ENCODE measurements around the gene LHX4. TPM values are rescaled to one million over a fixed set of nuclear protein-coding genes. Genes with fewer than 3 reads are reported as not detected.
A peak's percentile ranks its signal among the peaks of the same experiment; 100 is the strongest.

Gene LHX4
- total and polyA plus RNA-seq, 4 donors = under 0.01 to 0.19 (median 0.05) TPM

- H3K27ac ChIP-seq (ENCODE audit: low read depth in 1 of 2, low read length in 2 of 2) = no peak overlapping the region
- peaks cover 26 to 54% (median 47%) of the 10 kb centered on the region in 4 donors for H3K4me1 ChIP-seq (ENCODE audit: control insufficient read depth in 4 of 4, insufficient read depth in 4 of 4, low read length in 3 of 4)
- H3K4me3 ChIP-seq (ENCODE audit: low read depth in 1 of 3, low read length in 3 of 3) = peak overlapping the region in 2 of 3 donors; percentile 46 to 69
- peaks cover 16 to 39% (median 22%) of the 10 kb centered on the region in 4 donors for H3K27me3 ChIP-seq (ENCODE audit: control insufficient read depth in 4 of 4, insufficient read depth in 4 of 4, low read length in 3 of 4)
- H3K36me3 ChIP-seq (ENCODE audit: control insufficient read depth in 4 of 4, insufficient read depth in 3 of 4, low read depth in 1 of 4, low read length in 3 of 4) = no peaks in the 10 kb centered on the region
- 3% methylated on average over 28 of the region's 28 CpGs for WGBS
- H3K9ac ChIP-seq (ENCODE audit: low read depth in 1 of 2, low read length in 2 of 2) = no peak overlapping the region
- no peaks in the 10 kb centered on the region for H3K9me3 ChIP-seq (ENCODE audit: control insufficient read depth in 4 of 4, low read length in 3 of 4)
- DNase-seq (ENCODE audit: low spot score) = no peak
- TF ChIP-seq YY1 (IDR thresholded peaks at IDR 0.05) (no peak), HNF4A (conservative IDR thresholded peaks at IDR 0.05) (no peak), ZBTB33 (IDR thresholded peaks at IDR 0.05) (no peak), HNF4G (IDR thresholded peaks at IDR 0.05) (no peak), EGR1 (IDR thresholded peaks at IDR 0.05; ENCODE audit: low read depth in 2 of 2) (no peak), GABPA (IDR thresholded peaks at IDR 0.05 in 1 of 2, conservative IDR thresholded peaks at IDR 0.05 in 1 of 2) (no peak), CTCF (IDR thresholded peaks at IDR 0.05; ENCODE audit: low read depth, low read length, missing input control) (no peak), FOXA2 (IDR thresholded peaks at IDR 0.05) (no peak), SP1 (IDR thresholded peaks at IDR 0.05) (no peak), RAD21 (IDR thresholded peaks at IDR 0.05) (no peak)
These were observed 339 bp downstream of the LHX4 start for GRCh38 chr1:180230416-180230790.

GRCh38 chr1:180230791-180231505 lies 884 bp downstream of the LHX4 start:
- H3K4me1 ChIP-seq (ENCODE audit: control insufficient read depth in 4 of 4, insufficient read depth in 4 of 4, low read length in 3 of 4) = peaks cover 28 to 59% (median 51%) of the 10 kb centered on the region in 4 donors

More at GRCh38 chr1:180230791-180231505, 884 bp downstream of the LHX4 start:
- DNase-seq (ENCODE audit: low spot score) = no peak
- Histone ChIP-seq H3K4me3 (ENCODE audit: low read depth in 1 of 3, low read length in 3 of 3) (peak overlapping the region in 2 of 3 donors; percentile 28 to 69), H3K27ac (ENCODE audit: low read depth in 1 of 2, low read length in 2 of 2) (no peak overlapping the region), H3K9ac (ENCODE audit: low read depth in 1 of 2, low read length in 2 of 2) (no peak overlapping the region), H3K27me3 (ENCODE audit: control insufficient read depth in 4 of 4, insufficient read depth in 4 of 4, low read length in 3 of 4) (peaks cover 16 to 39% (median 23%) of the 10 kb centered on the region in 4 donors), H3K36me3 (ENCODE audit: control insufficient read depth in 4 of 4, insufficient read depth in 3 of 4, low read depth in 1 of 4, low read length in 3 of 4) (no peaks in the 10 kb centered on the region), H3K9me3 (ENCODE audit: control insufficient read depth in 4 of 4, low read length in 3 of 4) (no peaks in the 10 kb centered on the region)
- no peak for TF ChIP-seq CTCF (IDR thresholded peaks at IDR 0.05; ENCODE audit: low read depth, low read length, missing input control)
- TF ChIP-seq GABPA (IDR thresholded peaks at IDR 0.05 in 1 of 2, conservative IDR thresholded peaks at IDR 0.05 in 1 of 2) = no peak
- TF ChIP-seq RXRA (IDR thresholded peaks at IDR 0.05) = no peak
- TF ChIP-seq EGR1 (IDR thresholded peaks at IDR 0.05; ENCODE audit: low read depth in 2 of 2) = no peak
- no peak for TF ChIP-seq MAX (IDR thresholded peaks at IDR 0.05)
- TF ChIP-seq RAD21 (IDR thresholded peaks at IDR 0.05) = no peak
- TF ChIP-seq YY1 (IDR thresholded peaks at IDR 0.05) = no peak
- 2% methylated on average over 65 of the region's 65 CpGs for WGBS

All from liver (tissue), 9 donors.